NB4 (cell line): ENCODE measurements around the gene ASPG.

ENCODE experiments used
- DNase-seq: peaks from one replicate; pipeline ENCODE4 v3.0.0; 2010; ENCODE audit warnings: low read depth
- H3K4me3 ChIP-seq: one replicate; pipeline ENCODE4 v1.5.1; 2011; ENCODE audit warnings: mild to moderate bottlenecking, low read depth, low read length, moderate library complexity
- MYC ChIP-seq: IDR thresholded peaks from 2 replicates; pipeline ENCODE4 v1.6.1; 2011; ENCODE audit warnings: low read depth, low read length
- POLR2A ChIP-seq: IDR thresholded peaks from 2 replicates; pipeline ENCODE4 v1.6.1; 2011; ENCODE audit warnings: mild to moderate bottlenecking; ENCODE audit not compliant: insufficient read length; ENCODE audit errors: extremely low read depth
- TF ChIP-seq, protein P1 (sequence below): IDR thresholded peaks from one replicate; pipeline ENCODE4 v1.5.1; 2012; ENCODE audit warnings: low read depth, low read length
- TF ChIP-seq, protein P2 (sequence below): IDR thresholded peaks from 2 replicates; pipeline ENCODE4 v1.6.1; 2011; ENCODE audit warnings: low read depth, low read length

Gene ASPG

DNA sequence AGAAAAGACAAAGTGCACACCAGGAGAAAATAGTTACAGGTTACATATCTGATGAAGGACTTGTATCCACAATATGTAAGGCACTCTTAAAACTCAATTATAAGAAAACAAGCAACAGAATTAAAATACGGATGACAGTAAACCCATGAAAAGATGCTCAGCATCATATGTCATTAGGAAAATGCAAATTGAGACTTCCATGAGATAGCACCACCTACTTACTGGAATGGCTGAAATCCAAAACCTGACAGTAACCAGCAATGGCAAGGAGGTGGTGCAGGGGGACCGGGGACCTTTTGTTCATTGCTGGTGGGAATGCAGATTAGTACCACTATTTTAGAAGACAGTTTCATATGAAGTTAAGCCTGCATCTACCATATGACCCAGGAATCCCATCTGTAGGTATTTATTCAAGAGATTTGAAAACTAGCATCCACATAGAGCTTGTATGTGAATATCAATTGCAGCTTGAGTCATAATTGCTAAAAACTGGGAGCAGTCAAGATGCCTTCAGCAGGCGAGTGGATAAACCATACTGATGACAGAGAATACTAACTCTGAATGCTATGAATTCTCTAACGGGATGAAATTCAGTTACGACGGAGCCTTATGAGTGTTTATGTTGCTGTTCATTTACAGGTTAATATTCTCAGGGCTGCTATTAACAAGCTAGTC lies 43.9 kb upstream of the ASPG start:
- TF ChIP-seq POLR2A (no peak), MYC (no peak)
- TF ChIP-seq, protein P1, sequence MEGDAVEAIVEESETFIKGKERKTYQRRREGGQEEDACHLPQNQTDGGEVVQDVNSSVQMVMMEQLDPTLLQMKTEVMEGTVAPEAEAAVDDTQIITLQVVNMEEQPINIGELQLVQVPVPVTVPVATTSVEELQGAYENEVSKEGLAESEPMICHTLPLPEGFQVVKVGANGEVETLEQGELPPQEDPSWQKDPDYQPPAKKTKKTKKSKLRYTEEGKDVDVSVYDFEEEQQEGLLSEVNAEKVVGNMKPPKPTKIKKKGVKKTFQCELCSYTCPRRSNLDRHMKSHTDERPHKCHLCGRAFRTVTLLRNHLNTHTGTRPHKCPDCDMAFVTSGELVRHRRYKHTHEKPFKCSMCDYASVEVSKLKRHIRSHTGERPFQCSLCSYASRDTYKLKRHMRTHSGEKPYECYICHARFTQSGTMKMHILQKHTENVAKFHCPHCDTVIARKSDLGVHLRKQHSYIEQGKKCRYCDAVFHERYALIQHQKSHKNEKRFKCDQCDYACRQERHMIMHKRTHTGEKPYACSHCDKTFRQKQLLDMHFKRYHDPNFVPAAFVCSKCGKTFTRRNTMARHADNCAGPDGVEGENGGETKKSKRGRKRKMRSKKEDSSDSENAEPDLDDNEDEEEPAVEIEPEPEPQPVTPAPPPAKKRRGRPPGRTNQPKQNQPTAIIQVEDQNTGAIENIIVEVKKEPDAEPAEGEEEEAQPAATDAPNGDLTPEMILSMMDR = no peak
- TF ChIP-seq, protein P2, sequence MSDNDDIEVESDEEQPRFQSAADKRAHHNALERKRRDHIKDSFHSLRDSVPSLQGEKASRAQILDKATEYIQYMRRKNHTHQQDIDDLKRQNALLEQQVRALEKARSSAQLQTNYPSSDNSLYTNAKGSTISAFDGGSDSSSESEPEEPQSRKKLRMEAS = no peak
- no peak overlapping the region for H3K4me3 ChIP-seq
- DNase-seq = no peak

DNA sequence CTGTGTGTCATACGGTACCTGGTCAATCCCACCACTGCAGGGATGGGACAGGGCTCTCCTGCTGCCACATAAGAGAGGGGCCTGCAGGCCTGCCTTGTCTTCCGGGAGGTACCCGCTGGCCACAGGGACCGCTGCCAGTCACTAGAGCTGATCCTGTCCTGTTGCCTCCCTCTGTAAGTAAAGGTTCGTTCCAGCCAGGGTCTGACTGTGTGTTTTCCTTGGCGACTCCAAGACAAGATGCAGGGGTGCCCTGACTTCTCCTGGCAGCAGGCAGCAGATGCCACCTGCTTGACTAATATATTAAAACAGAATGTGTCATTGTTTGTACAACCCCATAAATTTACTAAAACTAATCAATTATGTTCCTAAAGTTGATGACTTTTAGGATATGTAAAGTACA lies 41.5 kb upstream of the ASPG start:
- H3K4me3 ChIP-seq = no peak overlapping the region
- DNase-seq = no peak
- TF ChIP-seq, protein P1 = no peak
- no peak for TF ChIP-seq POLR2A
- TF ChIP-seq, protein P2 = no peak
- no peak for TF ChIP-seq MYC

DNA sequence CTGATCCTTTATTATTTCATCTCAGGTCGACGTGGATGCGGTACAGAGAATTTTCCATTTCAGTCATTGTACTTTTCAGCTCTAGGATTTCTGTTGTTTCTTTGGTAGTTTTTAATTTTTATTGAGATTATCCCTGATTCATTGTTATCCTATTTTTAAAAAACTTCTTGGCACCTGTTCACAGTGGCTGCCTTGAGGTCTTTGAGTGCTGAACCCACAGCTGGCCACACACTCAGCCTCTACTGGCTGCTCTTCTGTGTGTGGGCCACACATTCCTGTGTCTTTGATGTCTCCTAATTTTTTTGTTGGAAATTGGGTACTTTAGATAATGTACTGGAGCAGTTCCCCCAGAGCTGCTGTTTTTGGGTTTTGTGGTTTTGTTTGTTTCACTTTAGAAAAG lies 37.7 kb upstream of the ASPG start:
- DNase-seq = no peak
- H3K4me3 ChIP-seq = no peak overlapping the region
- TF ChIP-seq, protein P1 = no peak
- TF ChIP-seq, protein P2 = no peak
- TF ChIP-seq MYC (no peak), POLR2A (no peak)

DNA sequence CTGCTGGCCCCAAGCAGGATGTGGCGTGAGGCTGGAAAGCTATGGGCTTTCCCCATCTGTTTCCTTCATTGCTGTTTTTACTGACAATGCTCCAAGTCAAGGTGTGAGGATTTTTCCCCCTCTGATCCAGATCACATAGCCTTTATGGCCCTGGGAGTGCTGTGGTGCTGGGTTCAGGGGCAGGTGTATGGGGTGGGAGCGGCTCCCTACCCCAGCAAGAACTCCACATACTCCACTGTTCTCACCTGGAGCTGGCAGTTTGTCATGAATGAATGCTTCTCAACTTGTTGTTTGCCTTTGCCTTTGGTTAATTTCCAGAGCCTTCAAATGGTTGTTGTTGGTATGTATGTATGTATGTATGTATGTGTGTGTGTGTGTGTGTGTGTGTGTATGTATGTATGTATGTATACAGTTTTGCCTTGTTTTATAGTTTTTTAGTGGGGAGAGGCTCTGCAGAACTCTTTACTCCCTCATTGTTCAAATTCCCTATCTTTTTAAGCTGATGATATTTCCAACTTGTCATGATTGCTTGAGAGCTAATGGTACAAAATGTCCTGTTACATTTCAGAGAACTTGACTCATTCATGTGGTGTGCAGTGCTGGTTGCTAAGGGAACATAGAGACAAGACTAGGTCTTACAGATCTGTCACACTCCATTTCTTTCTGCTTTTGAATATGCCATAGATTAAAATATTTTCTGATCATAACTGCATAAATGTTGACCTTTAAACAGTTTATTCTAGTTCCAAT lies 36.6 kb upstream of the ASPG start:
- no peak overlapping the region for H3K4me3 ChIP-seq
- TF ChIP-seq MYC = no peak
- TF ChIP-seq, protein P1 = no peak
- TF ChIP-seq POLR2A = no peak
- TF ChIP-seq, protein P2 = no peak
- DNase-seq = no peak

DNA sequence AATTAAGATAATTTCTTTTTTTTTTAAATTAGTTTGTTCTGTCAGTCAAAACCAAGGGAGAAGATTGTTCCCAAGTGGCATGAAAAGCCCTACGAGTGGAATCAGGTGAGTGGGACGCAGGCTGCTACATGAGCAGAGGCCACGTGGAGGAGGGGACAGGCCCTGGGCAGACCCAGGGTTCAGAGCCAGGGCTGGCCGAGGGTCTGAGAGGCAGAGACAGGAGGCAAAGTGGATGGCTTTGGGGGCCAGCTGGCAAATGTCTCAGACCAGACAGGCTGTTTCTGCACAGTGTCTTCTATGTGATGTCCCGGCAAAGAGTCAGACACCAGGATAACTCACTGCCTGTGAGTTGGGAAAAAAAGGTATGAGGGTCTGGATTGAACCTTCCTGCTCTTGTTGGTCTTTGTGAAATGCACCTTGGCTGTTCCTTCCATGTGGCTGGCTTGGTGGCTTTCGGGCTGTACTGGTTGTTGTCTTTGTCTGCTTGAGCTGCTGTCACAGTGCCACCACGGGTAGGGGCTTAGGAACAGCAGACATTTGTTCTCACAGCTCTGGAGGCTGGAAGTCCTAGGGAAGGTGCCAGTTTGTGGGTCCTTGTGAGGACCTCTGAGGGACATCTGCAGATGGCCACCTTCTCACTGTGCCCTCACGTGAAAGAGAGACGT lies 35.8 kb upstream of the ASPG start:
- DNase-seq = no peak
- no peak overlapping the region for H3K4me3 ChIP-seq
- TF ChIP-seq MYC = no peak
- no peak for TF ChIP-seq POLR2A
- TF ChIP-seq, protein P2 = no peak
- TF ChIP-seq, protein P1 = no peak
